ENCODE results near the gene STAM2.

The STAM2 gene

GRCh38 chr2:152075461-152076050 is 100.0 kb downstream of the STAM2 start:
- H3K4me3 ChIP-seq (ENCODE audit: low read depth, low read length): no peak overlapping the region

- no peak overlapping the region for H3K4me3 ChIP-seq (ENCODE audit: low read depth, low read length)
Observed at GRCh38 chr2:152072011-152072410, 103.6 kb downstream of the STAM2 start.

GRCh38 chr2:152071518-152071917 is 104.0 kb downstream of the STAM2 start:
- no peak overlapping the region for H3K4me3 ChIP-seq (ENCODE audit: low read depth, low read length)

- no peak overlapping the region for H3K4me3 ChIP-seq (ENCODE audit: low read depth, low read length)
Observed at GRCh38 chr2:152071092-152071491, 104.5 kb downstream of the STAM2 start.

GRCh38 chr2:152068226-152068625 is 107.3 kb downstream of the STAM2 start:
- H3K4me3 ChIP-seq (ENCODE audit: low read depth, low read length): no peak overlapping the region

GRCh38 chr2:152067823-152068222 is 107.7 kb downstream of the STAM2 start:
- H3K4me3 ChIP-seq (ENCODE audit: low read depth, low read length): no peak overlapping the region

Data from iPS-11a (cell line).